Measurements from ENCODE around the gene RTN4IP1. TPM values are rescaled to one million over a fixed set of nuclear protein-coding genes. Genes with fewer than 3 reads are reported as not detected.
"Not testable (repeated sequence)": the region's sequence is repeated elsewhere in the genome, so short reads cannot be mapped to it uniquely, and the experiment has no call there.

The RTN4IP1 gene
- total RNA-seq, 1 donor from 2014 or later: 7.1 TPM

GRCh38 chr6:106556368-106556960, 72.8 kb downstream of the RTN4IP1 start:
- no peak overlapping the region for H3K4me3 Mint-ChIP-seq (ENCODE audit: low read depth)
- no peak for DNase-seq (ENCODE audit: low spot score, unreplicated experiment)
- no peak for TF ChIP-seq CTCF (IDR thresholded peaks at IDR 0.05; ENCODE audit: unreplicated experiment)
- no peaks in the 10 kb centered on the region for H3K36me3 Mint-ChIP-seq (ENCODE audit: insufficient read depth)
- H3K27me3 Mint-ChIP-seq: no peaks in the 10 kb centered on the region
- H3K9me3 Mint-ChIP-seq (ENCODE audit: low read depth): no peaks in the 10 kb centered on the region
- peaks cover 3% of the 10 kb centered on the region for H3K4me1 Mint-ChIP-seq (ENCODE audit: low read depth)
- no peak overlapping the region for H3K27ac Mint-ChIP-seq

GRCh38 chr6:106555767-106556166, 73.5 kb downstream of the RTN4IP1 start:
- no peaks in the 10 kb centered on the region for H3K36me3 Mint-ChIP-seq (ENCODE audit: insufficient read depth)
- no peaks in the 10 kb centered on the region for H3K9me3 Mint-ChIP-seq (ENCODE audit: low read depth)

GRCh38 chr6:106553440-106553839, 75.9 kb downstream of the RTN4IP1 start:
- Mint-ChIP-seq H3K4me3 (ENCODE audit: low read depth) (no peak overlapping the region), H3K4me1 (ENCODE audit: low read depth) (peaks cover 5% of the 10 kb centered on the region)

More at GRCh38 chr6:106555767-106556166, 73.5 kb downstream of the RTN4IP1 start:
- no peak for TF ChIP-seq CTCF (IDR thresholded peaks at IDR 0.05; ENCODE audit: unreplicated experiment)
- no peak overlapping the region for H3K4me3 Mint-ChIP-seq (ENCODE audit: low read depth)
- H3K27ac Mint-ChIP-seq: no peak overlapping the region
- no peaks in the 10 kb centered on the region for H3K27me3 Mint-ChIP-seq
- peaks cover 3% of the 10 kb centered on the region for H3K4me1 Mint-ChIP-seq (ENCODE audit: low read depth)
- DNase-seq (ENCODE audit: low spot score, unreplicated experiment): no peak

DNA sequence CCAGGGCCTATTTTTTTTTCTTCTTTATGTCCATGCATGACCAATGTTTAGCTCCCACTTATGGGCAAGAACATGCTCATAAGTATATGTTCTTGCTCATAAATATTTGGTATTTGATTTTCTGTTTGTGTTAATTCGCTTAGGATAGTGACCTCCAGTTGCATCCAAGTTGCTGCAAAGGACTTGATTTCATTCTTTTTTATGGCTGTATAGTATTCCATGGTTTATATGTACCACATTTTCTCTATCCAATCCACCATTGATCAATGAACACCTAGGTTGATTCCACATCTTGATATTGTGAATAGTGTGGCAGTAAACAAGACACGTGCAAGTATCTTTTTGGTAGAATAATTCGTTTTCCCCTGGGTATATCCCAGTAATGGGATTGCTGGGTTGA, 78.1 kb downstream of the RTN4IP1 start:
- no peak for TF ChIP-seq CTCF (IDR thresholded peaks at IDR 0.05; ENCODE audit: unreplicated experiment)
- Mint-ChIP-seq H3K4me3 (ENCODE audit: low read depth) (no peak overlapping the region), H3K27ac (no peak overlapping the region), H3K4me1 (ENCODE audit: low read depth) (peaks cover 15% of the 10 kb centered on the region), H3K9me3 (ENCODE audit: low read depth) (no peaks in the 10 kb centered on the region), H3K36me3 (ENCODE audit: insufficient read depth) (no peaks in the 10 kb centered on the region), H3K27me3 (no peaks in the 10 kb centered on the region)
- DNase-seq (ENCODE audit: low spot score, unreplicated experiment): no peak

More at GRCh38 chr6:106553440-106553839, 75.9 kb downstream of the RTN4IP1 start:
- no peaks in the 10 kb centered on the region for H3K27me3 Mint-ChIP-seq
- no peak for DNase-seq (ENCODE audit: low spot score, unreplicated experiment)
- H3K27ac Mint-ChIP-seq: no peak overlapping the region
- no peak for TF ChIP-seq CTCF (IDR thresholded peaks at IDR 0.05; ENCODE audit: unreplicated experiment)
- H3K36me3 Mint-ChIP-seq (ENCODE audit: insufficient read depth): no peaks in the 10 kb centered on the region
- no peaks in the 10 kb centered on the region for H3K9me3 Mint-ChIP-seq (ENCODE audit: low read depth)

GRCh38 chr6:106549521-106549920, 79.8 kb downstream of the RTN4IP1 start:
- Mint-ChIP-seq H3K9me3 (ENCODE audit: low read depth) (no peaks in the 10 kb centered on the region), H3K4me3 (ENCODE audit: low read depth) (no peak overlapping the region), H3K36me3 (ENCODE audit: insufficient read depth) (peaks cover 2% of the 10 kb centered on the region), H3K27me3 (no peaks in the 10 kb centered on the region), H3K4me1 (ENCODE audit: low read depth) (peaks cover 12% of the 10 kb centered on the region), H3K27ac (no peak overlapping the region)
- no peak for TF ChIP-seq CTCF (IDR thresholded peaks at IDR 0.05; ENCODE audit: unreplicated experiment)
- no peak for DNase-seq (ENCODE audit: low spot score, unreplicated experiment)

- not testable (repeated sequence) for H3K36me3 Mint-ChIP-seq (ENCODE audit: insufficient read depth); H3K9me3 Mint-ChIP-seq (ENCODE audit: low read depth); H3K4me3 Mint-ChIP-seq (ENCODE audit: low read depth); DNase-seq (ENCODE audit: low spot score, unreplicated experiment); H3K27ac Mint-ChIP-seq; H3K27me3 Mint-ChIP-seq
- H3K4me1 Mint-ChIP-seq (ENCODE audit: low read depth): peaks cover 12% of the 10 kb centered on the region
Measured at GRCh38 chr6:106548926-106549455, 80.3 kb downstream of the RTN4IP1 start.
